GM18505 (cell line): Measurements from ENCODE around the gene FNDC3B.

Experiments used
- ATAC-seq: cut with Tn5 transposase; IDR thresholded peaks from one replicate; pipeline ENCODE4 v1.9.1; 2021; ENCODE audit not compliant: unreplicated experiment
- POLR2A ChIP-seq: IDR thresholded peaks from 4 replicates; pipeline ENCODE4 v1.6.1; 2011; ENCODE audit warnings: borderline replicate concordance; ENCODE audit not compliant: insufficient read depth, insufficient read length; ENCODE audit errors: extremely low read depth

The FNDC3B gene

GRCh38 chr3:172106989-172107388 lies 67.6 kb downstream of the FNDC3B start:
- TF ChIP-seq POLR2A, result no peak
- peak; percentile 53 for ATAC-seq

- peak; percentile 83 for ATAC-seq
- TF ChIP-seq POLR2A, result no peak
Measured at GRCh38 chr3:172107403-172107802, 68.0 kb downstream of the FNDC3B start.

DNA sequence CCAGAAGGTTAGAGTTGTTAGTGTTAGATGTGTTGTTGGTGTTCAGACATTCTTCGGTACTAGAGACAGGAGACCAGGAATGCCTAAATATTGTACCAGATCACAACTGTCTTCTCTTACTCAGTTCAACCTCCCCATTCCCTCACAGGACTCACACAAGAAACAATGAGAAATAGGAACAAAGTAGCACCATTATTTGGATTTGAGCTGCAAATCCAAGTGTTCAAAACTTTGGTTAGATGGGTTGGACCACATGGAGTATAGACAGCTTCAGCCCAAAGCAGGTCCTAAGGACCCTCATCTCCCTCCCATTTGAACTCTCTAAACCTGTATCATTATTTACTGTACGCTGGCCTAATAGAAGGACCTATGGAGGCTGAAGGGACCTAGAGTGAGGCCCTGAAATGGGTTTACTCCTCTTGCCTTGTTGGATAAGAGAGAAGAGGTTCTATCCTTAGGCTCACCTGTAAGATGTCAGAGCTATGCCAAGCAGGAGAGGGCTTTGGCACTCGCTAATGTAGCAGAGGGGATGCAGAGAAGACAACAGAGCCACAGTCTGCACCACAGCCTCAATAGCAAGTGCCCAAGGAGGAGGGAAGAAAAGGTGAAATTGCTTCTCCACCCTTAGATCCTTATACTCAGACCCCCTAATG lies 70.9 kb downstream of the FNDC3B start:
- ATAC-seq, result no peak
- TF ChIP-seq POLR2A, result no peak

- no peak for TF ChIP-seq POLR2A
- no peak for ATAC-seq
Measured at GRCh38 chr3:172111163-172111562, 71.8 kb downstream of the FNDC3B start.

GRCh38 chr3:172112078-172112733 lies 72.8 kb downstream of the FNDC3B start:
- TF ChIP-seq POLR2A, result no peak

GRCh38 chr3:172112734-172113120 lies 73.3 kb downstream of the FNDC3B start:
- ATAC-seq, result no peak
- no peak for TF ChIP-seq POLR2A

More at GRCh38 chr3:172112078-172112733, 72.8 kb downstream of the FNDC3B start:
- ATAC-seq, result no peak

- ATAC-seq, result no peak
- no peak for TF ChIP-seq POLR2A
Measured at GRCh38 chr3:172113710-172114109, 74.3 kb downstream of the FNDC3B start.

- ATAC-seq, result no peak
- no peak for TF ChIP-seq POLR2A
Measured at GRCh38 chr3:172115059-172115458, 75.7 kb downstream of the FNDC3B start.

DNA sequence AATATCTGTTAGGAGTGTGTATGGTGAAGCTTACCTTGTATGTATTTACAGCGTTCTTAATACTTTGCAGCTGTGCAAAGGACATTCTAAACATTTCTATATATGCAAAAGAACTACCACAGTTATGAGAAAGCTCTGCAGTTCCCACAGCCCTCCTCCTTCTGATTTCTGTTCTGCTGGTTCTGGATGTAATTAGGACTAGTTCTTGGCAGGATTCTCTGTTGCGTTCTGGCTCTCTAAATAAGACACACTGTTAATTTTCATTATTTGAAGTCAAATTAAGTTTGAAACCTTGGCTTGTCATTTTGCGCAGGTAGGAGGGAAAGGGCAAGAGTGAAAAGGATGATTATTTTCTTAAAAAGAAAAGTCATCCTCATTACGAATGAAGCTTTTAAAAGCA lies 76.4 kb downstream of the FNDC3B start:
- ATAC-seq, result no peak
- TF ChIP-seq POLR2A, result no peak

DNA sequence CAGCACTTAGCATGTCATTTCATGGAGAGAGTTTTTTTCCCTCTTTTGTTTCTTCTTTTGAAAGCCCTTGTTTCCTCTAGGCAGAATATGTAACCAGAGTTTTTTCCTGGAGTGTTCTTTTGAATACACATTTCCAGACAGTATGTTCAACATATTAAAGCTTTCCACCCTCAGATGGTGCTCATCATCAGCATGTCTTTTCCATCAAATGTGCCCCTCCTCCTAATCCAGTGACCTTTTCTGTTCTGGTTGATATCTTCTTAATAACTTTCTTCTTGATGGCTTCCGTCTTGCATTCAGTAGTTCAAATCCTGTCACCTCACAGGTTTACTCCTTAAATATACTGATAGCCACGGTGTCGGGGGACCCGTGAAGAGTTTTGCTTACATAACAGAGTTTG lies 78.6 kb downstream of the FNDC3B start:
- ATAC-seq, result no peak

DNA sequence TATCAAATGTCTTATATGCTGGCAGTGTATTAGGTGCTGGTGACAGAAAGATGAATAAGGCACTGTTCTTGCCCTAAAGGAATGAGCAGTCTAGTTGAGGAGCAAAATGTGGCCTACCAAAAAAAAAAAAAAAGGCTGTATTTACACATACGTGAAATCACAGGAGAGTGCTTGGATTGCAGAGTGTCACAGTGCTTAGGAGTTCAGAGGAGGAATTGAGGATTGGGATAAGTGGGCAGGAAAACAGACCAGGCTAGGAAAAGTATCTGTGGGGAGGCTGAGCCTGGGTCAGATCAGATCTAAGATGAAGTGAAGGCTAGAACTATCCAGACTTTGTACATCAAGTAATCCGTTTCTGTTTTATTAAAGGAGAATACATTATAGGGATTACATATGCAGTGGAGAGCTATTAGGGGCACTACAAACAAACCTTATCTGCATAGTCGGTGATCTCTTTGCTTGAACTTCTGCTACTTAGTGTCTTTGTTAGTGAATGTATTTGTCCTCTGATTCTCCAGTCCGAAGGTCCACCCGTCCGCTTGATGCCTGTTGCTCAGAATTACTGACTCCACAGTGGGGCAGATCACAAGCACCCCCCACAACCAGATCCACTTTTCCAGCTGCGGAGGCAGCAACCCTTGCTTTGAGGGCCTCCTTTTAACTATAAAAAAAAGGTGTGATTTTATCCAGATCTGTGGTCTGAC lies 80.0 kb downstream of the FNDC3B start:
- TF ChIP-seq POLR2A, result no peak
- ATAC-seq, result no peak

More for the DNA sequence above, 78.6 kb downstream of the FNDC3B start:
- TF ChIP-seq POLR2A, result no peak

- no peak for TF ChIP-seq POLR2A
- no peak for ATAC-seq
Measured at GRCh38 chr3:172120912-172121311, 81.5 kb downstream of the FNDC3B start.

DNA sequence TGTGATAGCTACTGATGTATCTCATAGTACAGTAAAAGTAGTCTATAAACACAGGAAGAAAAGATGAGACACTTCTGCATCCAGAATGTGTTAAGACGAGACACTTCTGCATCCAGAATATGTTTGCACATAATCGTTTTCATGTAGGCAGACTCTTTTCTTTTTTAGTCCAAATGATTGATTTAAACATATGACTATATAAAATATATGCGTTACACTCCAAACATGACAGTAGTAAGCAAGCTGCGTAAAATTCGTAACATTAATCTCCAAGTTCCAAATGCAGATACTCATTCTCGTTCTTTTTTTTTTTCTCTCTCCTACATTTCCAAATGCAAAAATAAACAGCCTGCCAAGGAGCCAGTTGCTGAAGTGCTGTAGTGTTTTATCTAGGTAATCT lies 82.6 kb downstream of the FNDC3B start:
- ATAC-seq, result no peak
- TF ChIP-seq POLR2A, result no peak

- no peak for ATAC-seq
- TF ChIP-seq POLR2A, result no peak
Measured at GRCh38 chr3:172124271-172124670, 84.9 kb downstream of the FNDC3B start.
